PC-3 (cell line): ENCODE data around the gene PDZRN4. TPM values are rescaled to one million over a fixed set of nuclear protein-coding genes. Genes with fewer than 3 reads are reported as not detected.

Source experiments
- ATAC-seq: fragments of 200-7000 bp; cut with Tn5 transposase; 2 replicates; pipeline ENCODE4 v1.9.1; 2020; ENCODE audit warnings: mild to moderate bottlenecking, moderate library complexity
- BruUV-seq: library from RNA; stranded (reverse); fragments of 400-500 nt; replicated peaks from 2 replicates; lab custom pipeline; 2021; lab: Mats Ljungman, UMichigan
- CTCF ChIA-PET: fragments of 300-600 bp; sonication (Branson Sonifier 250); formaldehyde crosslinking; loops from one replicate; lab custom pipeline; 2022; ENCODE audit warnings: antibody characterized with exemption; lab: Charles Lee
- POLR2A ChIA-PET: fragments of 300-600 bp; sonication (Branson Sonifier 250); formaldehyde crosslinking; loops from one replicate; lab custom pipeline; 2022; ENCODE audit warnings: antibody characterized with exemption; ENCODE audit not compliant: unreplicated experiment; lab: Charles Lee
- DNase-seq: peaks from one replicate; pipeline ENCODE4 v3.0.0-alpha.2; 2015
- H2AFZ ChIP-seq: fragments of 300-600 bp; sonication (generic); 2 replicates; pipeline ENCODE4 v1.6.0; 2016; ENCODE audit warnings: antibody characterized with exemption, low read length
- H3F3A ChIP-seq: fragments of 300-600 bp; sonication (generic); one replicate; pipeline ENCODE4 v1.6.0; 2017; ENCODE audit warnings: antibody characterized with exemption, low read length, control low read depth, mild to moderate bottlenecking; ENCODE audit not compliant: unreplicated experiment
- H3K27ac ChIP-seq: fragments of 300-600 bp; sonication (generic); 2 replicates; pipeline ENCODE4 v1.5.1; 2016; ENCODE audit warnings: mild to moderate bottlenecking, low read length
- H3K27me3 ChIP-seq: fragments of 300-600 bp; sonication (generic); 2 replicates; pipeline ENCODE4 v1.6.1; 2016; ENCODE audit warnings: low read length, mixed read lengths
- H3K36me3 ChIP-seq: fragments of 300-600 bp; sonication (generic); 2 replicates; pipeline ENCODE4 v1.6.1; 2016; ENCODE audit warnings: low read depth, mixed run types, low read length, mixed read lengths
- H3K4me1 ChIP-seq: fragments of 300-600 bp; sonication (generic); 2 replicates; pipeline ENCODE4 v1.5.1; 2016; ENCODE audit warnings: low read length; ENCODE audit not compliant: insufficient read depth
- H3K4me2 ChIP-seq: fragments of 300-600 bp; sonication (generic); 2 replicates; pipeline ENCODE4 v1.6.0; 2016; ENCODE audit warnings: low read length
- H3K4me3 ChIP-seq: fragments of 300-600 bp; sonication (generic); 2 replicates; pipeline ENCODE4 v1.5.1; 2016; ENCODE audit warnings: mild to moderate bottlenecking, low read length, mixed read lengths
- H3K79me2 ChIP-seq: fragments of 300-600 bp; sonication (generic); 2 replicates; pipeline ENCODE4 v1.6.1; 2017; ENCODE audit warnings: low read length, mixed read lengths
- H3K9ac ChIP-seq: fragments of 300-600 bp; sonication (generic); 2 replicates; pipeline ENCODE4 v1.6.0; 2016; ENCODE audit warnings: mild to moderate bottlenecking, low read length
- H3K9me2 ChIP-seq: fragments of 300-600 bp; sonication (generic); replicated peaks from 2 replicates; pipeline ENCODE4 v1.6.1; 2016; ENCODE audit warnings: mixed run types, low read length, mixed read lengths
- H3K9me3 ChIP-seq: fragments of 300-600 bp; sonication (generic); 2 replicates; pipeline ENCODE4 v1.6.1; 2016; ENCODE audit warnings: low read length, mixed read lengths
- H4K20me1 ChIP-seq: fragments of 300-600 bp; sonication (generic); 2 replicates; pipeline ENCODE4 v1.6.1; 2016; ENCODE audit warnings: low read length, mixed read lengths
- EZH2 ChIP-seq: fragments of 300-600 bp; sonication (generic); IDR thresholded peaks from one replicate; pipeline ENCODE4 v1.6.1; 2017; ENCODE audit warnings: antibody characterized with exemption, mild to moderate bottlenecking, low read length; ENCODE audit not compliant: unreplicated experiment
- EZH2phosphoT487 ChIP-seq: fragments of 300-600 bp; sonication (generic); IDR thresholded peaks from 2 replicates; pipeline ENCODE4 v1.6.1; 2018; ENCODE audit warnings: mild to moderate bottlenecking, antibody characterized with exemption, low read length, borderline replicate concordance
- intact Hi-C: fragments of 100-400 bp; cut with micrococcal nuclease; formaldehyde crosslinking; loops from 2 replicates; pipeline ENCODE4 v1.9.0; 2023
- total RNA-seq: library from RNA; depleted of rRNA; stranded (reverse); fragments of >200 nt; gene quantifications from 2 replicates; pipeline ENCODE4 v1.2.3, GENCODE V29; 2014
- TF ChIP-seq, protein P1 (sequence below): fragments of 300-600 bp; sonication (generic); conservative IDR thresholded peaks from 2 replicates; pipeline ENCODE4 v1.5.1; 2017; ENCODE audit warnings: antibody characterized with exemption, low read depth, mild to moderate bottlenecking, low read length

Gene PDZRN4
- total RNA-seq, 1 experiment from 2014 or later, result not detected

DNA sequence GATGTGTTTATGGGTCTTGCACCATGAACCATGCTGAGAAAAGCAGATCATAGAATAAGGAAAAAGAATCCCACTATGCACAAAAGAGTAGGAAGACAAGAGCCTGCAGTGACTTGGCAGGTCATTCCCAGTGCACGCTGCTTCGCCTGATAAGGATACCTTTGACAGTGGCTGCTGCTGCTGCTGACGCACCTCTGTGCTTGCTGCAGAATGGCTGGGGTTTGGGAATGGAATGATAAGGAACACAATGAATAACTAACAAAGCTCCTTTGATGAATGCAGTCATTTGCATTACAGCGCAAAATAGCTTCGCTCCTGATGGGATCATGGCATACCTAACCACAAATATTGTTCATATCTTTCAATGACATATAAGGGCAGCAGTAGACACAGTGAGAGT, 278.7 kb downstream of the PDZRN4 start:
- H3K9me3 ChIP-seq, result no peaks in the 10 kb centered on the region
- ATAC-seq (no peak), DNase-seq (no peak)
- H2AFZ ChIP-seq, result no peak overlapping the region
- ChIA-PET CTCF (no interaction called here), POLR2A (no interaction called here)
- TF ChIP-seq, protein P1, sequence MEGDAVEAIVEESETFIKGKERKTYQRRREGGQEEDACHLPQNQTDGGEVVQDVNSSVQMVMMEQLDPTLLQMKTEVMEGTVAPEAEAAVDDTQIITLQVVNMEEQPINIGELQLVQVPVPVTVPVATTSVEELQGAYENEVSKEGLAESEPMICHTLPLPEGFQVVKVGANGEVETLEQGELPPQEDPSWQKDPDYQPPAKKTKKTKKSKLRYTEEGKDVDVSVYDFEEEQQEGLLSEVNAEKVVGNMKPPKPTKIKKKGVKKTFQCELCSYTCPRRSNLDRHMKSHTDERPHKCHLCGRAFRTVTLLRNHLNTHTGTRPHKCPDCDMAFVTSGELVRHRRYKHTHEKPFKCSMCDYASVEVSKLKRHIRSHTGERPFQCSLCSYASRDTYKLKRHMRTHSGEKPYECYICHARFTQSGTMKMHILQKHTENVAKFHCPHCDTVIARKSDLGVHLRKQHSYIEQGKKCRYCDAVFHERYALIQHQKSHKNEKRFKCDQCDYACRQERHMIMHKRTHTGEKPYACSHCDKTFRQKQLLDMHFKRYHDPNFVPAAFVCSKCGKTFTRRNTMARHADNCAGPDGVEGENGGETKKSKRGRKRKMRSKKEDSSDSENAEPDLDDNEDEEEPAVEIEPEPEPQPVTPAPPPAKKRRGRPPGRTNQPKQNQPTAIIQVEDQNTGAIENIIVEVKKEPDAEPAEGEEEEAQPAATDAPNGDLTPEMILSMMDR, result no peak
- TF ChIP-seq EZH2phosphoT487, result no peak
- no peak for TF ChIP-seq EZH2
- no peak overlapping the region for H3K9ac ChIP-seq
- H3K27ac ChIP-seq, result no peak overlapping the region
- H3K4me2 ChIP-seq, result no peak overlapping the region
- H3K4me3 ChIP-seq, result no peak overlapping the region
- no peaks in the 10 kb centered on the region for H3K36me3 ChIP-seq
- H3K9me2 ChIP-seq, result no peaks in the 10 kb centered on the region
- BruUV-seq, result no TSS peak
- H3K79me2 ChIP-seq, result no peaks in the 10 kb centered on the region
- no peaks in the 10 kb centered on the region for H3F3A ChIP-seq
- no peaks in the 10 kb centered on the region for H4K20me1 ChIP-seq
- H3K27me3 ChIP-seq, result peaks cover 31% of the 10 kb centered on the region; the same call in 1 of the 2 replicates
- H3K4me1 ChIP-seq, result no peaks in the 10 kb centered on the region
- intact Hi-C loops, result no loop called here

DNA sequence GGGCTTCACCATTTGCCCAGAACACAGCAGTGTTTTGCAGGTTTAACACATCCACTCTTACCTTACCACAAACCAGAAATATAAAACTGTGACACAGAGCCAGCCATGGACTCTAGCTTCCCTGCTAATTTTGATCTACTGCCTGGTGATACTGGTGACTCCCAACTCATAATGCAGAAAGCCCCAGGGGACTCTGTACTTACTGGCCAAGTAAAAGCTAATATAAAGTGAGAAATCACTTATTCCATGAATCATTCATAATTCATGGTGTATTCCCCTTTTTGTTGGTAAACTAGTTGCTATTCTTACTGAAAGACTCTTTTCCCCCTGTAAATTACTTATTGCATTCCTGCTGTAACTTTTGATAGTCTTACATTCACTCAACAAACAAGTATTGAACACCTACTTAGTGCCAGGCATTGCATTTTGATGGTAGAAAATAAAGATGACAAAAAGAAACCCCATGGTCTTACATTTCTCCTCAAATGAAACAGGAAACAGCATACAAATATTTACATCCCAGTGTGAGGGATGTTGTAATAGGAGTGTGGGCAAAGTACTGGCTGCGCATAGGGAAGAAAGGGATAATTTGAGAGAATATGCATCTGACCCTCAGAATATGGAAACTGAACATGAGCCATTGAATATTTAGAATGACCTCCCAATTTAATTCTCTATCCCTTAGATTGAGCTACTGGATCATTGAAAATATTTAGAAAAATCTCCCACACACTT, 279.6 kb downstream of the PDZRN4 start:
- no peak overlapping the region for H2AFZ ChIP-seq
- no peak overlapping the region for H3K4me2 ChIP-seq

More for the DNA sequence above, 279.6 kb downstream of the PDZRN4 start:
- no peaks in the 10 kb centered on the region for H4K20me1 ChIP-seq
- intact Hi-C loops, result no loop called here
- no peak for TF ChIP-seq EZH2phosphoT487
- TF ChIP-seq, protein P1, result no peak
- TF ChIP-seq EZH2, result no peak
- H3K9me2 ChIP-seq, result no peaks in the 10 kb centered on the region
- peaks cover 31% of the 10 kb centered on the region; the same call in 1 of the 2 replicates for H3K27me3 ChIP-seq
- no peaks in the 10 kb centered on the region for H3K79me2 ChIP-seq
- H3K4me1 ChIP-seq, result no peaks in the 10 kb centered on the region
- H3K36me3 ChIP-seq, result no peaks in the 10 kb centered on the region
- POLR2A ChIA-PET, result no interaction called here
- CTCF ChIA-PET, result no interaction called here
- H3K27ac ChIP-seq, result no peak overlapping the region
- H3F3A ChIP-seq, result no peaks in the 10 kb centered on the region
- BruUV-seq, result no TSS peak
- H3K9me3 ChIP-seq, result no peaks in the 10 kb centered on the region
- no peak overlapping the region for H3K4me3 ChIP-seq
- ATAC-seq (no peak), DNase-seq (no peak)
- no peak overlapping the region for H3K9ac ChIP-seq
